Transverse colon (tissue), 4 donors: ENCODE measurements around the gene ADM2. TPM values are rescaled to one million over a fixed set of nuclear protein-coding genes. Genes with fewer than 3 reads are reported as not detected.

Experiments
- DNase-seq: peaks from one replicate; pipeline ENCODE4 v3.0.0-alpha.2; 2019
- H3K27ac ChIP-seq, 4 donors: fragments of 200-600 bp; sonication (generic); 2 replicates each; pipeline ENCODE4 v1.5.1; 2016 to 2018; ENCODE audit warnings: inconsistent platforms in 4 of 4
- H3K27me3 ChIP-seq: fragments of 200-600 bp; sonication (generic); 2 replicates; pipeline ENCODE4 v1.5.1; 2017; ENCODE audit warnings: inconsistent platforms
- H3K36me3 ChIP-seq, 4 donors: fragments of 200-600 bp; sonication (generic); 2 replicates each; pipeline ENCODE4 v1.5.1; 2017 to 2019; ENCODE audit warnings: inconsistent platforms in 4 of 4
- H3K4me1 ChIP-seq, 4 donors: fragments of 200-600 bp; sonication (generic); 2 replicates each; pipeline ENCODE4 v1.5.1; 2017 to 2020; ENCODE audit warnings: inconsistent platforms in 4 of 4
- H3K4me3 ChIP-seq, 4 donors: fragments of 200-600 bp; sonication (generic); 1 replicate in 1 of 4; 2 replicates in 3 of 4; pipeline versions ENCODE4 v1.5.1 to v1.6.1; 2017 to 2019; ENCODE audit warnings: inconsistent platforms in 4 of 4
- H3K9me3 ChIP-seq, 2 donors: fragments of 200-600 bp; sonication (generic); 2 replicates each; pipeline ENCODE4 v1.5.1; 2017 to 2019; ENCODE audit warnings: inconsistent platforms in 2 of 2
- EP300 ChIP-seq: sonication (generic); formaldehyde crosslinking; IDR thresholded peaks from one replicate; pipeline ENCODE4 v1.6.1; 2017; ENCODE audit warnings: antibody characterized with exemption, low read depth
- POLR2A ChIP-seq: fragments of 450-650 bp; IDR thresholded peaks from one replicate; pipeline ENCODE4 v1.6.1; 2016; ENCODE audit warnings: antibody characterized with exemption, mild to moderate bottlenecking, moderate library complexity
- POLR2AphosphoS5 ChIP-seq, 3 donors: sonication (generic); formaldehyde crosslinking; IDR thresholded peaks; one replicate each; pipeline ENCODE4 v1.6.1; 2016; ENCODE audit warnings: antibody characterized with exemption in 3 of 3
- WGBS, 2 donors: methylation state at CpG; one replicate each; pipeline ENCODE4 v1.1.5; 2018; ENCODE audit warnings: low coverage in 1 of 2; 5-methylcytosine and 5-hydroxymethylcytosine counted together
- in situ Hi-C, 4 donors: fragments of 200-750 bp; cut with MboI; loops; one replicate each; pipeline versions ENCODE4 v1.15.0 to v1.15.1; 2017; ENCODE audit warnings: low sequenced_read_pairs in 3 of 4, low pct_ligation_motif_present in 1 of 4, low pct_unique_long_range_greater_than_20kb in 1 of 4
- intact Hi-C: fragments of 100-400 bp; cut with DNase I; formaldehyde crosslinking; loops from one replicate; pipeline ENCODE4 v1.15.1; 2023; ENCODE audit warnings: low total_unique reads
- total RNA-seq, 4 donors: library from RNA; depleted of rRNA; stranded (reverse); fragments of >200 nt; gene quantifications; one replicate each; pipeline ENCODE4 v1.1.0, GENCODE V29; 2016
- TF ChIP-seq, protein P1 (sequence below), 5 experiments: fragments of 200-600 bp in 3 of 5; fragments of 450-650 bp in 2 of 5; sonication (generic) in 3 of 5; IDR thresholded peaks; 1 replicate in 2 of 5; 2 replicates in 3 of 5; pipeline ENCODE4 v1.5.1; 2016 to 2017; ENCODE audit warnings: antibody characterized with exemption in 5 of 5, inconsistent platforms in 3 of 5, mild to moderate bottlenecking in 2 of 5, moderate library complexity in 1 of 5

The ADM2 gene
- total RNA-seq, 4 donors from 2014 or later, result 0.75 to 5.4 (median 1.2) TPM

DNA sequence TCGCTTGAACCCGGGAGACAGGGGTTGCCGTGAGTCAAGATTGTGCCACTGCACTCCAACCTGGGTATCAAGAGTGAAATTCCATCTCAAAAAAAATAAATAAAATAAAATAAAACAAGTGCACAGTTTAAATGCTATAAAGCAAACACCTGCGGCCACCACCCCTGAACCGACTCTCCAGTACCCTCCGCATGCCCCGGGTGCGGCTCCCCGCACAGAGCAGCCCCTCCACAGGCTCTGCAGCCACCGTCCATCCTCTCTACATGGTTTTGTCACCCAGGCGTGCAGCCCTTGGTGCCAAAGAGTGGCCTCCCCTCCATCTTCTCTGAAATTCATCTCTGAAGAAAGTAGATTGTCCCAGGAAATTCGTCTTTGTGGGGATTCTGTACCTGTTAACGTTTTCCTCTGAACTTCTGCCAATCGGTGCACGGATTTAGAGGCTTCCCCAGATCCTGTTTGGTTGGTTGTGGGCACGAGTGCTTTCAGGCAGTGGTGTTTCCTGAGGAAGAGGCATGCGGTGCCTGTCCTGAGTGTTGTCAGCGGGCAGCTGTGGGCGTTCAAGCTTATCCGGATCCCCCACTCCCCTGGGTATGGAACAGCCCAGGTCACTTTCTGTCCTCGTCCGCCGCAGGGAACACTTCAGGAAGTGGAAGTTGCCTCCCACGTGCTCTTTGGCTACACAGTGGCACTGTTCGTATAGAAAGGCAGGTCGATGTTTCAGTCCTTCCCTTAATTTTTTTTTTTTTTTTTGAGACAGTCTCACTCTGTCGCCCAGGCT is 9.4 kb downstream of the ADM2 start:
- in situ Hi-C loops (loop anchor here in 1 of 4 donors (10.0 kb wide), 1 partner anchor 226 kb away; the partner anchor contains the start of gene MAPK12), intact Hi-C loops (no loop called here)
- Histone ChIP-seq H3K9me3 (no peaks in the 10 kb centered on the region), H3K4me3 (no peak overlapping the region), H3K27ac (no peak overlapping the region), H3K4me1 (no peaks in the 10 kb centered on the region), H3K27me3 (no peaks in the 10 kb centered on the region), H3K36me3 (no peaks in the 10 kb centered on the region)
- DNase-seq, result no peak
- TF ChIP-seq POLR2AphosphoS5 (IDR thresholded peaks at IDR 0.05) (no peak), EP300 (no peak), POLR2A (no peak)
- TF ChIP-seq, protein P1, sequence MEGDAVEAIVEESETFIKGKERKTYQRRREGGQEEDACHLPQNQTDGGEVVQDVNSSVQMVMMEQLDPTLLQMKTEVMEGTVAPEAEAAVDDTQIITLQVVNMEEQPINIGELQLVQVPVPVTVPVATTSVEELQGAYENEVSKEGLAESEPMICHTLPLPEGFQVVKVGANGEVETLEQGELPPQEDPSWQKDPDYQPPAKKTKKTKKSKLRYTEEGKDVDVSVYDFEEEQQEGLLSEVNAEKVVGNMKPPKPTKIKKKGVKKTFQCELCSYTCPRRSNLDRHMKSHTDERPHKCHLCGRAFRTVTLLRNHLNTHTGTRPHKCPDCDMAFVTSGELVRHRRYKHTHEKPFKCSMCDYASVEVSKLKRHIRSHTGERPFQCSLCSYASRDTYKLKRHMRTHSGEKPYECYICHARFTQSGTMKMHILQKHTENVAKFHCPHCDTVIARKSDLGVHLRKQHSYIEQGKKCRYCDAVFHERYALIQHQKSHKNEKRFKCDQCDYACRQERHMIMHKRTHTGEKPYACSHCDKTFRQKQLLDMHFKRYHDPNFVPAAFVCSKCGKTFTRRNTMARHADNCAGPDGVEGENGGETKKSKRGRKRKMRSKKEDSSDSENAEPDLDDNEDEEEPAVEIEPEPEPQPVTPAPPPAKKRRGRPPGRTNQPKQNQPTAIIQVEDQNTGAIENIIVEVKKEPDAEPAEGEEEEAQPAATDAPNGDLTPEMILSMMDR (IDR thresholded peaks at IDR 0.05), result no peak
- 66 to 70% methylated on average over 8 to 27 of the region's 27 CpGs for WGBS, 2 donors

DNA sequence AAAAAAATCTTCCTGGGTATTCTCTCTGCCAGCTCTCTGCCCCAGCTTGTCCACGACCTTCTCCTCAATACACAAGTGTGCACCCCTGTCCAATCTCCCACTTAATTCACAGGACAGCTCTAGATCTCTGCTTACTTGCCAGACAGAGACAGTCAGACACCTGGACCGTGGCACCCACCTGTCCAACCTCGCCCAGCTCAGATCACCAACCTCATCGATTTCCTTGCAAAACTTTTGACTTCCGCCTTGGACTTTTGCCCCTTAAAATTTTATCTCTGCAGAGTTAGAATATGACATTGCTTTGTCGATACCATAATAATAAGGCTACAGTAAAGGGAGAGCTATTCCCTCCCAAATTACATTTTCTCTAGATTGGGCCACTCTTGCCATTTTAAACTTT is 15.8 kb downstream of the ADM2 start:
- H3K4me1 ChIP-seq, result peaks cover 0 to 18% (median 6%) of the 10 kb centered on the region in 4 donors
- H3K9me3 ChIP-seq, result no peaks in the 10 kb centered on the region
- WGBS, 2 donors, result 47 to 52% methylated on average over 6 of the region's 6 CpGs
- TF ChIP-seq, protein P1 (IDR thresholded peaks at IDR 0.05), result no peak
- no peak for TF ChIP-seq POLR2A
- no peak for TF ChIP-seq EP300
- in situ Hi-C loops, result loop anchor here in 1 of 4 donors (10.0 kb wide), 1 partner anchor 232 kb away; the partner anchor contains the start of gene MAPK12
- no peak for DNase-seq
- no peaks in the 10 kb centered on the region for H3K36me3 ChIP-seq
- peak overlapping the region in 1 of 4 donors; percentile 58 for H3K27ac ChIP-seq
- no peaks in the 10 kb centered on the region for H3K27me3 ChIP-seq
- intact Hi-C loops, result no loop called here
- H3K4me3 ChIP-seq, result no peak overlapping the region

DNA sequence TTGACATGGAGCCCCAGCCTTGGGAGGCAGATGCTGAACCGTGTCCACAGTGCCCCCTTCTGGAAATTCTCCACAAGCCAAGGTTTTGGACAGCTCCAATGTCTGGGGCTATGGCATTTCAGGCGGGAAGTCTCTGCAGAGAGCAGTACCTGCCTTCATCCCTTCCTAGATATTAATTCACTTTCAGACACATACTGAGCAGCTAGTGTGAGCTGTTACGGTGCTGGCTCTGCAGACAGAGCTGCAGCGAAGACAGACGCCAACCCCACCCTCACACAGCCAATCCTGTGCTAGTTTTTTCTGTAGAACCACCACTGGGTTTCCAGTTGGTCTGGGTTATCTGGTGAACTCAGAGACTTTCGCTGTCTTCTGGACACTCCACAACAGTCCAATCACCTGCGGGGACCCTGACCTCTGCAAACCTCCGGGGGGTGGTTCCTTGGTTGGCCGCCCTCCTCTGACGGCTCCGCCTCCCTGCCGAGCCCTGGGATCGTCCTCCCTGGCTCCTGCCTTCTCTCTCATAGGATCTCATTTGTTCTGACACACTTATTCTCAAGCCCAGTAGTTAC is 17.1 kb downstream of the ADM2 start:
- 0 to 8% methylated on average over 1 to 13 of the region's 13 CpGs for WGBS, 2 donors
- Histone ChIP-seq H3K9me3 (no peaks in the 10 kb centered on the region), H3K4me3 (no peak overlapping the region), H3K27ac (peak overlapping the region in 1 of 4 donors; percentile 58), H3K36me3 (no peaks in the 10 kb centered on the region), H3K4me1 (peaks cover 0 to 18% (median 6%) of the 10 kb centered on the region in 4 donors), H3K27me3 (no peaks in the 10 kb centered on the region)
- in situ Hi-C loops (loop anchor here in 1 of 4 donors (10.0 kb wide), 1 partner anchor 234 kb away; the partner anchor contains the start of gene MAPK12), intact Hi-C loops (no loop called here)
- no peak for TF ChIP-seq EP300
- TF ChIP-seq, protein P1 (IDR thresholded peaks at IDR 0.05), result peak; percentile 56 to 72 (median 58)
- DNase-seq, result peak; percentile 84

DNA sequence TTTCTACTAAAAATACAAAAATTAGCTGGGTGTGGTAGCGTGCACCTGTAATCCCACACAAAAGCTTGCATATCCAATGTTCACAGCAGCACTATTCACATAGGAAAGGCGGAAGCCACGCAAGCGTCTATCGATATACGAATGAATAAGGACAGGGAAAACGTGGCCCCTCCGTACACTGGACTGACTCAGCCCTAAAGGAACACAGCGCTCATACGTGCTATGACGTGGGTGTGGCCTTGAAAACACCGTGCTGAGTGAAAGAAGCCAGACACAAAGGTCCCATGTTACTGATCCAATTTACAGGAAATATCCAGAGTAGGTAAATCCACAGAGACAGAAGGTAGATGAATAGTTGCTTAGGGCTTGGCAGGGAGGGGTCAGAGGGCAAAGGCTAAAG is 19.1 kb downstream of the ADM2 start:
- Histone ChIP-seq H3K27ac (no peak overlapping the region), H3K9me3 (no peaks in the 10 kb centered on the region), H3K4me1 (peaks cover 0 to 18% (median 6%) of the 10 kb centered on the region in 4 donors), H3K4me3 (no peak overlapping the region), H3K27me3 (no peaks in the 10 kb centered on the region), H3K36me3 (peaks cover 0 to 4% (median 0%) of the 10 kb centered on the region in 4 donors)
- no peak for DNase-seq
- 86 to 96% methylated on average over 4 to 12 of the region's 12 CpGs for WGBS, 2 donors
- in situ Hi-C loops (no loop called here), intact Hi-C loops (no loop called here)
- TF ChIP-seq, protein P1 (IDR thresholded peaks at IDR 0.05), result no peak
- TF ChIP-seq EP300 (no peak), POLR2AphosphoS5 (IDR thresholded peaks at IDR 0.05) (no peak), POLR2A (no peak)
